Measurements from ENCODE around the gene RAD51D.

GRCh38 chr17:35050170-35050569 lies 69.5 kb downstream of the RAD51D start:
- TF ChIP-seq, protein P1, sequence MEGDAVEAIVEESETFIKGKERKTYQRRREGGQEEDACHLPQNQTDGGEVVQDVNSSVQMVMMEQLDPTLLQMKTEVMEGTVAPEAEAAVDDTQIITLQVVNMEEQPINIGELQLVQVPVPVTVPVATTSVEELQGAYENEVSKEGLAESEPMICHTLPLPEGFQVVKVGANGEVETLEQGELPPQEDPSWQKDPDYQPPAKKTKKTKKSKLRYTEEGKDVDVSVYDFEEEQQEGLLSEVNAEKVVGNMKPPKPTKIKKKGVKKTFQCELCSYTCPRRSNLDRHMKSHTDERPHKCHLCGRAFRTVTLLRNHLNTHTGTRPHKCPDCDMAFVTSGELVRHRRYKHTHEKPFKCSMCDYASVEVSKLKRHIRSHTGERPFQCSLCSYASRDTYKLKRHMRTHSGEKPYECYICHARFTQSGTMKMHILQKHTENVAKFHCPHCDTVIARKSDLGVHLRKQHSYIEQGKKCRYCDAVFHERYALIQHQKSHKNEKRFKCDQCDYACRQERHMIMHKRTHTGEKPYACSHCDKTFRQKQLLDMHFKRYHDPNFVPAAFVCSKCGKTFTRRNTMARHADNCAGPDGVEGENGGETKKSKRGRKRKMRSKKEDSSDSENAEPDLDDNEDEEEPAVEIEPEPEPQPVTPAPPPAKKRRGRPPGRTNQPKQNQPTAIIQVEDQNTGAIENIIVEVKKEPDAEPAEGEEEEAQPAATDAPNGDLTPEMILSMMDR (IDR thresholded peaks at IDR 0.05; ENCODE audit: insufficient read depth, low read depth, low read length), result no peak
- no peak for TF ChIP-seq EZH2 (IDR thresholded peaks at IDR 0.05; ENCODE audit: insufficient read depth, low read length)

All from astrocyte (in vitro differentiated cells and primary cell).